DOHH2 (cell line): ENCODE measurements around the gene CCDC8.

ENCODE experiments used
- H3F3A ChIP-seq: fragments of 200-600 bp; sonication (generic), shearing (Covaris generic); 2 replicates; pipeline ENCODE4 v1.6.0; 2016; ENCODE audit warnings: antibody characterized with exemption, mild to moderate bottlenecking; ENCODE audit not compliant: control insufficient read depth, insufficient read depth
- H3K27ac ChIP-seq: fragments of 200-600 bp; sonication (generic); 2 replicates; pipeline ENCODE4 v1.5.1; 2014; ENCODE audit warnings: low read depth, mild to moderate bottlenecking, low read length, moderate library complexity
- H3K27me3 ChIP-seq: fragments of 200-600 bp; sonication (generic); 2 replicates; pipeline ENCODE4 v1.6.1; 2014; ENCODE audit warnings: mild to moderate bottlenecking, low read length, mixed read lengths; ENCODE audit not compliant: control insufficient read depth
- H3K36me3 ChIP-seq: fragments of 200-600 bp; sonication (generic); 2 replicates; pipeline ENCODE4 v1.6.1; 2014; ENCODE audit warnings: mild to moderate bottlenecking, low read length, moderate library complexity, mixed read lengths; ENCODE audit not compliant: control insufficient read depth
- H3K4me1 ChIP-seq: fragments of 200-600 bp; sonication (generic); 2 replicates; pipeline ENCODE4 v1.6.1; 2014; ENCODE audit warnings: mild to moderate bottlenecking, low read length, mixed read lengths; ENCODE audit not compliant: control insufficient read depth
- H3K4me2 ChIP-seq: fragments of 200-600 bp; sonication (generic); 2 replicates; pipeline ENCODE4 v1.6.0; 2014; ENCODE audit warnings: mild to moderate bottlenecking, low read length, moderate library complexity
- H3K4me3 ChIP-seq: fragments of 200-600 bp; sonication (generic); 2 replicates; pipeline ENCODE4 v1.5.1; 2014; ENCODE audit warnings: mild to moderate bottlenecking, low read length, mixed read lengths
- H3K79me2 ChIP-seq: fragments of 200-600 bp; sonication (generic); 2 replicates; pipeline ENCODE4 v1.6.1; 2014; ENCODE audit warnings: mild to moderate bottlenecking, low read length, mixed read lengths; ENCODE audit not compliant: control insufficient read depth
- H3K9me2 ChIP-seq: fragments of 200-600 bp; sonication (generic); replicated peaks from 2 replicates; pipeline ENCODE4 v1.6.1; 2014; ENCODE audit warnings: mild to moderate bottlenecking, low read length, mixed read lengths; ENCODE audit not compliant: control insufficient read depth
- H3K9me3 ChIP-seq: fragments of 200-600 bp; sonication (generic); 2 replicates; pipeline ENCODE4 v1.6.1; 2014; ENCODE audit warnings: antibody characterized with exemption, low read length, mixed read lengths; ENCODE audit not compliant: control insufficient read depth, insufficient read depth
- H4K20me1 ChIP-seq: fragments of 200-600 bp; sonication (generic); 2 replicates; pipeline ENCODE4 v1.6.0; 2014; ENCODE audit warnings: low read depth, mild to moderate bottlenecking, antibody characterized with exemption, low read length, moderate library complexity; ENCODE audit not compliant: control insufficient read depth, insufficient read depth
- EZH2phosphoT487 ChIP-seq: fragments of 200-600 bp; sonication (generic); IDR thresholded peaks from 2 replicates; pipeline ENCODE4 v1.6.1; 2017; ENCODE audit warnings: borderline replicate concordance, mild to moderate bottlenecking, antibody characterized with exemption, low read length, moderate library complexity, mixed read lengths
- TF ChIP-seq, protein P1 (sequence below): fragments of 200-600 bp; sonication (generic); IDR thresholded peaks from one replicate; pipeline ENCODE4 v1.5.1; 2014; ENCODE audit warnings: antibody characterized with exemption, mild to moderate bottlenecking, low read depth, low read length; ENCODE audit not compliant: poor library complexity, severe bottlenecking

The CCDC8 gene

DNA sequence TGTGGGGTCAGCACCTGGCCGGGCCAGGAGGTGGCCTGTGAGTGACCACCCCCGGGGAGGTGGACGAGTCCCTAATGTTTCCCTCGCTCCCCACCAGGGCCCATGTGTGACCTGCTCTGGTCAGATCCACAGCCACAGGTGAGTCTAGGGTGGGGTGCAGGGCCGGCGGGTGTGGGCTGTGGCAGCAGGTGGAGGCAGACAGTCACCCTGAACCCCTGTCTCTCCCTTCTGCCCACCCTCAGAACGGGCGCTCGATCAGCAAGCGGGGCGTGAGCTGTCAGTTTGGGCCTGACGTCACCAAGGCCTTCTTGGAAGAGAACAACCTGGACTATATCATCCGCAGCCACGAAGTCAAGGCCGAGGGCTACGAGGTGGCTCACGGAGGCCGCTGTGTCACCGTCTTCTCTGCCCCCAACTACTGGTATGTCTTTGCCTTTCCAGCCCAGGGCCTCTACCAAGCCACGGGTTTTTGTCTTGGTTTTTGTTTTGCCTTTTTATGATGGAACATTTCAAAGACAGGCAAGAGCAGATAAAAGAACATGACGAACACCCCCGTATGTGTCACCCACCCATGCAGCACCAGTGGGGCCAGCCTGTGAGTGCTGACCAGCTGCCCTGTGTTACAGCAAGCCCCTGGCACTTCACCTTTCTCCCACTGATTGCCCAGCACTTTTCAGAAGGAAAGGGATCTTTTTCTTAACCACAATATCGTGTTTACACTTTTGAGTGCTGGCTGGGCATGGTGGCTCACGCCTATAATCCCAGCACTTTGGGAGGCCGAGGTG lies 24.9 kb downstream of the CCDC8 start:
- Histone ChIP-seq H3K36me3 (peaks cover 75% of the 10 kb centered on the region), H3K9me2 (no peaks in the 10 kb centered on the region), H3K79me2 (no peaks in the 10 kb centered on the region), H3K9me3 (no peaks in the 10 kb centered on the region), H3K4me3 (no peak overlapping the region), H3K27ac (no peak overlapping the region), H3F3A (peaks cover 8% of the 10 kb centered on the region; the same call in 1 of the 2 replicates), H3K4me2 (no peak overlapping the region), H4K20me1 (no peaks in the 10 kb centered on the region), H3K4me1 (no peaks in the 10 kb centered on the region), H3K27me3 (no peaks in the 10 kb centered on the region)
- TF ChIP-seq EZH2phosphoT487 = no peak
- TF ChIP-seq, protein P1, sequence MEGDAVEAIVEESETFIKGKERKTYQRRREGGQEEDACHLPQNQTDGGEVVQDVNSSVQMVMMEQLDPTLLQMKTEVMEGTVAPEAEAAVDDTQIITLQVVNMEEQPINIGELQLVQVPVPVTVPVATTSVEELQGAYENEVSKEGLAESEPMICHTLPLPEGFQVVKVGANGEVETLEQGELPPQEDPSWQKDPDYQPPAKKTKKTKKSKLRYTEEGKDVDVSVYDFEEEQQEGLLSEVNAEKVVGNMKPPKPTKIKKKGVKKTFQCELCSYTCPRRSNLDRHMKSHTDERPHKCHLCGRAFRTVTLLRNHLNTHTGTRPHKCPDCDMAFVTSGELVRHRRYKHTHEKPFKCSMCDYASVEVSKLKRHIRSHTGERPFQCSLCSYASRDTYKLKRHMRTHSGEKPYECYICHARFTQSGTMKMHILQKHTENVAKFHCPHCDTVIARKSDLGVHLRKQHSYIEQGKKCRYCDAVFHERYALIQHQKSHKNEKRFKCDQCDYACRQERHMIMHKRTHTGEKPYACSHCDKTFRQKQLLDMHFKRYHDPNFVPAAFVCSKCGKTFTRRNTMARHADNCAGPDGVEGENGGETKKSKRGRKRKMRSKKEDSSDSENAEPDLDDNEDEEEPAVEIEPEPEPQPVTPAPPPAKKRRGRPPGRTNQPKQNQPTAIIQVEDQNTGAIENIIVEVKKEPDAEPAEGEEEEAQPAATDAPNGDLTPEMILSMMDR = no peak

DNA sequence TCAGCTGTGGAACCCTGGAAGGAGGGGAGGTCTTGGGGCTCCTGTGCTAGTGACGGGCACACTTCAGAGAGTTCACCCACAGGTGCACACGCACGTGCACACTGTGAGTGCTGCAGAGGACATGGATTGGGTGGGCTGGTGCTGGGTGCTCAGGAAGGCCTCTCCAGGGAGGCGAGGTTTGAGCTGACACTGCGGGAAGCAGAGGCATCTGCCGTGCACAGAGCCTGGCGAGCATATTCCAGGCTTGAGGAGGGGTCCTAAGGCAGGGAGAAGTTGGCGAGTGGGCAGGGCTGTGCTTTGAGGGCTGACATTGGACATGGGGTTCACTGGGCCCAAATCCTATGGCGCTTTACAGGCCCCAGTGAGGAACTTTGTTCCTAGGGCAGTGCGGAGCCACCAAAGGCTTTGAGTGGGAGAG lies 25.6 kb downstream of the CCDC8 start:
- Histone ChIP-seq H3K4me3 (no peak overlapping the region), H3K4me2 (no peak overlapping the region), H3F3A (peaks cover 6% of the 10 kb centered on the region; the same call in 1 of the 2 replicates), H3K36me3 (peaks cover 81% of the 10 kb centered on the region), H3K4me1 (no peaks in the 10 kb centered on the region), H3K79me2 (no peaks in the 10 kb centered on the region), H4K20me1 (no peaks in the 10 kb centered on the region), H3K27ac (no peak overlapping the region), H3K9me3 (no peaks in the 10 kb centered on the region), H3K9me2 (no peaks in the 10 kb centered on the region), H3K27me3 (no peaks in the 10 kb centered on the region)
- TF ChIP-seq, protein P1 = no peak
- no peak for TF ChIP-seq EZH2phosphoT487

DNA sequence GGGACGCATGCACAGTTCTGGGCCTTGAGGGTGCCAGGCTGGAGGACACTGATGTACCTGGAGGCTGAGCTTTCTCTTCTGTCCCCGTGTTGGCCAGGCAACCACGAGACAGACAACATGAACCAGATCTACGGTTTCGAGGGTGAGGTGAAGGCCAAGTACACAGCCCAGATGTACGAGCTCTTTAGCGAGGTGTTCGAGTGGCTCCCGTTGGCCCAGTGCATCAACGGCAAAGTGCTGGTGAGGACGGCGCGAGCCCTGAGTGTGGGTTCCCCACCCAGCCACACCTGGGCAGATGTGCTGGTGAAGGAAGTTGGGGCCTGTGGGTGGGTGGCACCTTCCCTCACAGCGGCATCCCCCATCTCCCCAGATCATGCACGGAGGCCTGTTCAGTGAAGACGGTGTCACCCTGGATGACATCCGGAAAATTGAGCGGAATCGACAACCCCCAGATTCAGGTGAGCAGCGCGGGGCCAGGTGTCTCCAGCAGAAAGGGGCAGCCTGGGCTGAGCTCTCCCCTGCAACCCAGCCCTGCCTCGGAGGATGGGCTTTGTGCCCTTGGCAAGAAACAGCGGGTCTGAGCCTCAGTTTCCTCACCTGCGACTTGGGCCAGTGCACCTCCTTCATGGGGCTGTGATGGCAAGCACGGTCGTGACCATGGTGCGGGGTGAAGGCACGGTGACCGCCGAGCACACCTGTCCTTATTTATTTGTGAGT lies 26.2 kb downstream of the CCDC8 start:
- H3K4me3 ChIP-seq = no peak overlapping the region
- H3K27ac ChIP-seq = no peak overlapping the region
- no peaks in the 10 kb centered on the region for H3K27me3 ChIP-seq
- no peak for TF ChIP-seq EZH2phosphoT487
- TF ChIP-seq, protein P1 = no peak
- peaks cover under 1% of the 10 kb centered on the region; the same call in 1 of the 2 replicates for H3F3A ChIP-seq
- peaks cover 83% of the 10 kb centered on the region for H3K36me3 ChIP-seq
- H3K9me2 ChIP-seq = no peaks in the 10 kb centered on the region
- H3K4me1 ChIP-seq = no peaks in the 10 kb centered on the region
- no peaks in the 10 kb centered on the region for H4K20me1 ChIP-seq
- no peaks in the 10 kb centered on the region for H3K9me3 ChIP-seq
- H3K4me2 ChIP-seq = no peak overlapping the region
- H3K79me2 ChIP-seq = peaks cover under 1% of the 10 kb centered on the region; the same call in 1 of the 2 replicates
